Uterus (tissue), 2 donors: Measurements from ENCODE around the gene PITRM1.

Source experiments
- POLR2A ChIP-seq, 2 donors: fragments of 450-650 bp; IDR thresholded peaks; one replicate each; pipeline ENCODE4 v1.6.1; 2016; ENCODE audit warnings: antibody characterized with exemption in 2 of 2, mild to moderate bottlenecking in 1 of 2, moderate library complexity in 1 of 2
- TF ChIP-seq, protein P1 (sequence below), 4 experiments: fragments of 200-600 bp in 2 of 4; fragments of 450-650 bp in 2 of 4; sonication (generic) in 2 of 4; IDR thresholded peaks; one replicate each; pipeline ENCODE4 v1.5.1; 2016 to 2019; ENCODE audit warnings: antibody characterized with exemption in 4 of 4, mild to moderate bottlenecking in 2 of 4, moderate library complexity in 1 of 4

DNA sequence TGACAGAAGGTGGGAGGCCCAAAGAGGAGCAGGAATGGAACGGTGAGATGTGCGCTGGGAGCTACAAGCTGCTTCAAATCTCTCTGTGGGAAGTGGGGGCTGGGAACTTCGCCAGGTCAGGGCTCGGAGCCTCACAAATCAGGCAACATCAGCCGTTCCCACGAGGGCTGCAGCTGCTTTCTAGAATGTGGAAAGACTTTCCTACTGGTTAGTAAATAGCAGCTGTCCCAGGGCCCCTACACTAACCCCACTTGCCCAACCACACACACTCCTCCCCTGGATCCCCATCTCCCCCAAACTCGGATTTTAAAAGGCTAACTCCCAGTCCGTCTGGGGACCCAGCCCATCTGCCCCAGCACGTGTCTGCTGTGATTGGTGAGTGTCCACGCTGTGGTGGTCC lies 40.6 kb upstream of the PITRM1 start:
- TF ChIP-seq POLR2A (IDR thresholded peaks at IDR 0.05) = no peak
- TF ChIP-seq, protein P1, sequence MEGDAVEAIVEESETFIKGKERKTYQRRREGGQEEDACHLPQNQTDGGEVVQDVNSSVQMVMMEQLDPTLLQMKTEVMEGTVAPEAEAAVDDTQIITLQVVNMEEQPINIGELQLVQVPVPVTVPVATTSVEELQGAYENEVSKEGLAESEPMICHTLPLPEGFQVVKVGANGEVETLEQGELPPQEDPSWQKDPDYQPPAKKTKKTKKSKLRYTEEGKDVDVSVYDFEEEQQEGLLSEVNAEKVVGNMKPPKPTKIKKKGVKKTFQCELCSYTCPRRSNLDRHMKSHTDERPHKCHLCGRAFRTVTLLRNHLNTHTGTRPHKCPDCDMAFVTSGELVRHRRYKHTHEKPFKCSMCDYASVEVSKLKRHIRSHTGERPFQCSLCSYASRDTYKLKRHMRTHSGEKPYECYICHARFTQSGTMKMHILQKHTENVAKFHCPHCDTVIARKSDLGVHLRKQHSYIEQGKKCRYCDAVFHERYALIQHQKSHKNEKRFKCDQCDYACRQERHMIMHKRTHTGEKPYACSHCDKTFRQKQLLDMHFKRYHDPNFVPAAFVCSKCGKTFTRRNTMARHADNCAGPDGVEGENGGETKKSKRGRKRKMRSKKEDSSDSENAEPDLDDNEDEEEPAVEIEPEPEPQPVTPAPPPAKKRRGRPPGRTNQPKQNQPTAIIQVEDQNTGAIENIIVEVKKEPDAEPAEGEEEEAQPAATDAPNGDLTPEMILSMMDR (IDR thresholded peaks at IDR 0.05) = no peak
